GM12878 (cell line): Measurements from ENCODE around the gene BHLHA15. TPM values are rescaled to one million over a fixed set of nuclear protein-coding genes. Genes with fewer than 3 reads are reported as not detected.

ENCODE experiments used
- ATAC-seq: fragments of 200-7000 bp; cut with Tn5 transposase; 3 replicates; pipeline ENCODE4 v1.9.1; 2020; ENCODE audit warnings: mild to moderate bottlenecking, moderate library complexity
- BruUV-seq: library from RNA; stranded (reverse); fragments of 400-500 nt; replicated peaks from 2 replicates; lab custom pipeline; 2021; lab: Mats Ljungman, UMichigan
- CTCF ChIA-PET: fragments of 300-600 bp; sonication (Branson Sonifier 250); formaldehyde crosslinking; extraction: SDS; loops from one replicate; lab custom pipeline; 2021; ENCODE audit warnings: inconsistent platforms; lab: Yijun Ruan, JAX
- POLR2A ChIA-PET: fragments of 350-600 bp; formaldehyde crosslinking; extraction: SDS; loops from one replicate; lab custom pipeline; 2021; ENCODE audit warnings: inconsistent platforms; lab: Charles Lee
- RAD21 ChIA-PET: fragments of 300-600 bp; sonication (Branson Sonifier 250); formaldehyde crosslinking; loops from one replicate; lab custom pipeline; 2023; ENCODE audit warnings: antibody characterized with exemption; ENCODE audit not compliant: unreplicated experiment; lab: Charles Lee
- SMC1A ChIA-PET: fragments of 300-600 bp; sonication (Branson Sonifier 250); formaldehyde crosslinking; loops from one replicate; lab custom pipeline; 2023; ENCODE audit not compliant: unreplicated experiment, uncharacterized antibody; lab: Charles Lee
- DNase-seq: peaks from one replicate; pipeline ENCODE4 v3.0.0-alpha.2; 2011; ENCODE audit warnings: low read depth, low spot score
- FAIRE-seq: peaks from 3 replicates; lab custom pipeline; 2011; peaks lifted over from hg19 to GRCh38; lab: Jason Lieb, UNC
- H2AFZ ChIP-seq: 2 replicates; pipeline ENCODE4 v1.6.0; 2011; ENCODE audit warnings: low read depth, low read length, control low read depth; ENCODE audit not compliant: control insufficient read depth
- H3K27ac ChIP-seq: 2 replicates; pipeline ENCODE4 v1.5.1; 2011; ENCODE audit warnings: control low read depth; ENCODE audit not compliant: control insufficient read depth, insufficient read depth
- H3K27me3 ChIP-seq, 2 experiments: replicated peaks in 1 of 2; 2 replicates each; pipeline versions ENCODE4 v1.6.0 to v1.6.1; 2011; ENCODE audit warnings: low read length in 1 of 2; ENCODE audit not compliant: control insufficient read depth in 2 of 2, insufficient read depth in 2 of 2
- H3K36me3 ChIP-seq, 2 experiments: 2 replicates each; pipeline ENCODE4 v1.5.1; 2011; ENCODE audit warnings: low read length in 1 of 2; ENCODE audit not compliant: control insufficient read depth in 2 of 2, insufficient read depth in 2 of 2
- H3K4me1 ChIP-seq: 2 replicates; pipeline ENCODE4 v1.6.1; 2011; ENCODE audit warnings: mild to moderate bottlenecking, low read length, moderate library complexity, mixed read lengths; ENCODE audit not compliant: control insufficient read depth, insufficient read depth
- H3K4me2 ChIP-seq: 2 replicates; pipeline ENCODE4 v1.6.0; 2011; ENCODE audit warnings: control low read depth; ENCODE audit not compliant: control insufficient read depth, insufficient read depth
- H3K4me3 ChIP-seq: fragments of 200-600 bp; sonication (generic); 2 replicates; pipeline ENCODE4 v1.5.1; 2016
- H3K79me2 ChIP-seq: 2 replicates; pipeline ENCODE4 v1.6.0; 2011; ENCODE audit warnings: low read length; ENCODE audit not compliant: control insufficient read depth, insufficient read depth
- H3K9ac ChIP-seq: 2 replicates; pipeline ENCODE4 v1.8.0; 2011; ENCODE audit warnings: low read length, control low read depth, mixed read lengths; ENCODE audit not compliant: control insufficient read depth, insufficient read depth
- H3K9me3 ChIP-seq: replicated peaks from 3 replicates; pipeline ENCODE4 v1.5.1; 2011; ENCODE audit warnings: mild to moderate bottlenecking, low read length; ENCODE audit not compliant: control insufficient read depth, insufficient read depth
- H4K20me1 ChIP-seq: 2 replicates; pipeline ENCODE4 v1.6.0; 2011; ENCODE audit not compliant: control insufficient read depth, insufficient read depth
- BACH1 ChIP-seq: fragments of 450-650 bp; IDR thresholded peaks from 2 replicates; pipeline ENCODE4 v1.6.1; 2017; ENCODE audit warnings: mild to moderate bottlenecking, borderline replicate concordance
- BRCA1 ChIP-seq: IDR thresholded peaks from 2 replicates; pipeline ENCODE4 v1.6.1; 2011; ENCODE audit warnings: low read depth, low read length, improper control_type of control experiment
- DPF2 ChIP-seq: fragments of 450-650 bp; IDR thresholded peaks from 2 replicates; pipeline ENCODE4 v1.6.1; 2017; ENCODE audit warnings: mild to moderate bottlenecking
- GATAD2B ChIP-seq: fragments of 450-650 bp; conservative IDR thresholded peaks from 2 replicates; pipeline ENCODE4 v1.6.1; 2017; ENCODE audit warnings: low read depth, mild to moderate bottlenecking, moderate library complexity
- HCFC1 ChIP-seq: fragments of 150-350 bp; IDR thresholded peaks from 2 replicates; pipeline ENCODE4 v1.6.1; 2014; ENCODE audit warnings: low read length
- HDGF ChIP-seq: fragments of 450-650 bp; IDR thresholded peaks from 2 replicates; pipeline ENCODE4 v1.6.1; 2016; ENCODE audit warnings: antibody characterized with exemption
- KLF5 ChIP-seq: fragments of 450-650 bp; IDR thresholded peaks from 2 replicates; pipeline ENCODE4 v1.6.1; 2014; ENCODE audit warnings: mild to moderate bottlenecking; ENCODE audit not compliant: partially characterized antibody
- MAX ChIP-seq: IDR thresholded peaks from 2 replicates; pipeline ENCODE4 v1.6.1; 2012; ENCODE audit warnings: low read depth, low read length, improper control_type of control experiment
- MEF2A ChIP-seq: IDR thresholded peaks from 2 replicates; pipeline ENCODE4 v1.6.1; 2011; ENCODE audit warnings: low read depth, mild to moderate bottlenecking, low read length, moderate library complexity; ENCODE audit not compliant: insufficient read depth
- NBN ChIP-seq: fragments of 450-650 bp; IDR thresholded peaks from 2 replicates; pipeline ENCODE4 v1.6.1; 2016
- NR2C1 ChIP-seq: fragments of 450-650 bp; IDR thresholded peaks from 2 replicates; pipeline ENCODE4 v1.6.1; 2017; ENCODE audit warnings: antibody characterized with exemption, mild to moderate bottlenecking, moderate library complexity
- PAX5 ChIP-seq: IDR thresholded peaks from 2 replicates; pipeline ENCODE4 v1.6.1; 2011; ENCODE audit warnings: low read depth, low read length, borderline replicate concordance
- SIX5 ChIP-seq: IDR thresholded peaks from 2 replicates; pipeline ENCODE4 v1.6.1; 2011; ENCODE audit warnings: mild to moderate bottlenecking, low read depth, low read length, moderate library complexity; ENCODE audit not compliant: severe bottlenecking
- TARDBP ChIP-seq: IDR thresholded peaks from 2 replicates; pipeline ENCODE4 v1.6.1; 2016; ENCODE audit warnings: borderline replicate concordance
- ZNF592 ChIP-seq: fragments of 450-650 bp; IDR thresholded peaks from 2 replicates; pipeline ENCODE4 v1.6.1; 2017; ENCODE audit warnings: mild to moderate bottlenecking, moderate library complexity
- ZZZ3 ChIP-seq: IDR thresholded peaks from 2 replicates; pipeline ENCODE4 v1.6.1; 2011; ENCODE audit warnings: low read depth; ENCODE audit not compliant: control insufficient read depth, insufficient read length
- WGBS: methylation state at CpG from one replicate; pipeline ENCODE4 v1.1.6; 2016; ENCODE audit warnings: low lambda C conversion rate; ENCODE audit not compliant: insufficient replicate concordance, insufficient coverage; ENCODE audit errors: missing lambda C conversion rate; 5-methylcytosine and 5-hydroxymethylcytosine counted together
- in situ Hi-C: fragments of 300-500 bp; cut with MboI; formaldehyde crosslinking; loops from 9 replicates; pipeline ENCODE4 v1.14.3; 2018; ENCODE audit warnings: mixed read lengths
- intact Hi-C: fragments of 100-400 bp; cut with micrococcal nuclease; formaldehyde crosslinking; loops from one replicate; pipeline ENCODE4 v1.14.2; 2022; ENCODE audit not compliant: unreplicated experiment
- polyA plus RNA-seq, 11 experiments: library from polyadenylated mRNA; depleted of rRNA in 4 of 11; unstranded in 6 of 11; stranded (reverse) in 5 of 11; fragments of >200 nt; fragmentation: Nextera tagmentation in 4 of 11; fragmentation: Illumina TruSeq in 1 of 11; extraction: Ambion mirVana in 4 of 11; extraction: Trizol in 1 of 11; gene quantifications; 1 replicate in 1 of 11; 2 replicates in 10 of 11; pipeline versions ENCODE4 v1.2.1 to v1.2.3, GENCODE V29; 2011 to 2016; ENCODE audit warnings: inconsistent platforms in 2 of 11, missing spikeins in 2 of 11, low read depth in 1 of 11
- total RNA-seq, 4 experiments: library from RNA; depleted of rRNA in 3 of 4; stranded (reverse); fragments of >200 nt in 3 of 4; fragmentation: Illumina TruSeq in 1 of 4; extraction: Trizol in 1 of 4; gene quantifications; 2 replicates each; pipeline versions ENCODE4 v1.2.1 to v1.2.3, GENCODE V29; 2013 to 2021
- TF ChIP-seq, protein P1 (sequence below): fragments of 450-650 bp; formaldehyde crosslinking; IDR thresholded peaks from 2 replicates; pipeline ENCODE4 v1.5.0; 2022; ENCODE audit warnings: mild to moderate bottlenecking, missing genetic modification characterization

BHLHA15 gene
- total and polyA plus RNA-seq, 10 of the 15 experiments (the other 5 are each of a cell fraction or from before 2014, with no cell fraction given): 0.54 to 4.2 (median 2.5) TPM; not detected in 4

GRCh38 chr7:98224701-98225181, 13.5 kb downstream of the BHLHA15 start:
- intact Hi-C loops: no loop called here
- POLR2A ChIA-PET: no interaction called here
- DNase-seq: no peak
- TF ChIP-seq, protein P1, sequence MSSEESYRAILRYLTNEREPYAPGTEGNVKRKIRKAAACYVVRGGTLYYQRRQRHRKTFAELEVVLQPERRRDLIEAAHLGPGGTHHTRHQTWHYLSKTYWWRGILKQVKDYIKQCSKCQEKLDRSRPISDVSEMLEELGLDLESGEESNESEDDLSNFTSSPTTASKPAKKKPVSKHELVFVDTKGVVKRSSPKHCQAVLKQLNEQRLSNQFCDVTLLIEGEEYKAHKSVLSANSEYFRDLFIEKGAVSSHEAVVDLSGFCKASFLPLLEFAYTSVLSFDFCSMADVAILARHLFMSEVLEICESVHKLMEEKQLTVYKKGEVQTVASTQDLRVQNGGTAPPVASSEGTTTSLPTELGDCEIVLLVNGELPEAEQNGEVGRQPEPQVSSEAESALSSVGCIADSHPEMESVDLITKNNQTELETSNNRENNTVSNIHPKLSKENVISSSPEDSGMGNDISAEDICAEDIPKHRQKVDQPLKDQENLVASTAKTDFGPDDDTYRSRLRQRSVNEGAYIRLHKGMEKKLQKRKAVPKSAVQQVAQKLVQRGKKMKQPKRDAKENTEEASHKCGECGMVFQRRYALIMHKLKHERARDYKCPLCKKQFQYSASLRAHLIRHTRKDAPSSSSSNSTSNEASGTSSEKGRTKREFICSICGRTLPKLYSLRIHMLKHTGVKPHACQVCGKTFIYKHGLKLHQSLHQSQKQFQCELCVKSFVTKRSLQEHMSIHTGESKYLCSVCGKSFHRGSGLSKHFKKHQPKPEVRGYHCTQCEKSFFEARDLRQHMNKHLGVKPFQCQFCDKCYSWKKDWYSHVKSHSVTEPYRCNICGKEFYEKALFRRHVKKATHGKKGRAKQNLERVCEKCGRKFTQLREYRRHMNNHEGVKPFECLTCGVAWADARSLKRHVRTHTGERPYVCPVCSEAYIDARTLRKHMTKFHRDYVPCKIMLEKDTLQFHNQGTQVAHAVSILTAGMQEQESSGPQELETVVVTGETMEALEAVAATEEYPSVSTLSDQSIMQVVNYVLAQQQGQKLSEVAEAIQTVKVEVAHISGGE (CRISPR knock-in tag): no peak
- no peak for TF ChIP-seq ZZZ3
- TF ChIP-seq GATAD2B: no peak
- TF ChIP-seq HDGF: no peak
- TF ChIP-seq NBN: no peak
- TF ChIP-seq MAX: no peak
- no peak for TF ChIP-seq PAX5
- TF ChIP-seq ZNF592: no peak
- no peak for TF ChIP-seq KLF5
- no peak for TF ChIP-seq DPF2
- no peak for TF ChIP-seq SIX5
- no peak for TF ChIP-seq MEF2A
- no peak for TF ChIP-seq BACH1
- no peak for TF ChIP-seq HCFC1
- TF ChIP-seq NR2C1: no peak
- TF ChIP-seq TARDBP: no peak
- TF ChIP-seq BRCA1: no peak

More at GRCh38 chr7:98224701-98225181, 13.5 kb downstream of the BHLHA15 start:
- Histone ChIP-seq H3K4me2 (no peak overlapping the region), H3K27ac (no peak overlapping the region), H2AFZ (no peak overlapping the region), H3K4me1 (peaks cover 9% of the 10 kb centered on the region; the same call in 1 of the 2 replicates), H3K9me3 (no peaks in the 10 kb centered on the region), H3K9ac (no peak overlapping the region), H3K79me2 (no peaks in the 10 kb centered on the region), H4K20me1 (no peaks in the 10 kb centered on the region), H3K4me3 (no peak overlapping the region), H3K27me3 (no peaks in the 10 kb centered on the region), H3K36me3 (no peaks in the 10 kb centered on the region)
- no TSS peak for BruUV-seq
- ChIA-PET SMC1A (no interaction called here), RAD21 (no interaction called here), CTCF (no interaction called here)
- ATAC-seq: no peak
- in situ Hi-C loops: no loop called here
- WGBS: 96% methylated on average over 21 of the region's 21 CpGs
- no peak for FAIRE-seq
